Peyer's patch (tissue), 4 donors: Measurements from ENCODE around the gene FOXO1. TPM values are rescaled to one million over a fixed set of nuclear protein-coding genes. Genes with fewer than 3 reads are reported as not detected.
A peak's percentile ranks its signal among the peaks of the same experiment; 100 is the strongest.

Experiments used
- DNase-seq, 3 donors: peaks; one replicate each; pipeline ENCODE4 v3.0.0-alpha.2; 2017 to 2019
- H3K27ac ChIP-seq, 4 donors: fragments of 200-600 bp; sonication (generic); one replicate each; pipeline ENCODE4 v1.5.1; 2016 to 2019
- H3K27me3 ChIP-seq, 2 donors: fragments of 200-600 bp; sonication (generic); one replicate each; pipeline ENCODE4 v1.5.1; 2019
- H3K36me3 ChIP-seq, 3 donors: fragments of 200-600 bp; sonication (generic); one replicate each; pipeline ENCODE4 v1.5.1; 2016 to 2019
- H3K4me1 ChIP-seq, 4 donors: fragments of 200-600 bp; sonication (generic); one replicate each; pipeline ENCODE4 v1.5.1; 2016 to 2019
- H3K4me3 ChIP-seq, 4 donors: fragments of 200-600 bp; sonication (generic); 1 replicate in 3 of 4; 2 replicates in 1 of 4; pipeline ENCODE4 v1.5.1; 2016 to 2019; ENCODE audit warnings: mild to moderate bottlenecking in 1 of 4
- H3K9me3 ChIP-seq, 4 donors: fragments of 200-600 bp; sonication (generic); one replicate each; pipeline ENCODE4 v1.5.1; 2016 to 2019; ENCODE audit warnings: mild to moderate bottlenecking in 1 of 4
- CTCF ChIP-seq, 6 experiments: fragments of 450-650 bp in 4 of 6; fragments of 200-600 bp in 2 of 6; sonication (generic) in 1 of 6; IDR thresholded peaks; one replicate each; pipeline ENCODE4 v1.5.1; 2017 to 2019; ENCODE audit warnings: antibody characterized with exemption in 6 of 6, mild to moderate bottlenecking in 3 of 6, moderate library complexity in 1 of 6
- POLR2A ChIP-seq, 2 donors: fragments of 450-650 bp; IDR thresholded peaks; one replicate each; pipeline ENCODE4 v1.5.1; 2017; ENCODE audit warnings: antibody characterized with exemption in 2 of 2, mild to moderate bottlenecking in 2 of 2, moderate library complexity in 2 of 2
- total RNA-seq, 4 donors: library from RNA; depleted of rRNA; stranded (reverse); fragments of >200 nt; gene quantifications; one replicate each; pipeline ENCODE4 v1.1.0, GENCODE V29; 2016

Gene FOXO1
- total RNA-seq, 4 donors from 2014 or later = 22.2 to 32.2 (median 26.8) TPM

GRCh38 chr13:40582531-40582930, 83.9 kb downstream of the FOXO1 start:
- H3K4me1 ChIP-seq = peaks cover 0 to 34% (median 15%) of the 10 kb centered on the region in 4 donors
- no peak for TF ChIP-seq POLR2A (IDR thresholded peaks at IDR 0.05)
- no peak for TF ChIP-seq CTCF (IDR thresholded peaks at IDR 0.05)
- H3K36me3 ChIP-seq = no peaks in the 10 kb centered on the region
- no peak for DNase-seq
- no peaks in the 10 kb centered on the region for H3K27me3 ChIP-seq
- no peak overlapping the region for H3K27ac ChIP-seq
- H3K9me3 ChIP-seq = no peaks in the 10 kb centered on the region
- no peak overlapping the region for H3K4me3 ChIP-seq

GRCh38 chr13:40581277-40581579, 85.2 kb downstream of the FOXO1 start:
- Histone ChIP-seq H3K36me3 (no peaks in the 10 kb centered on the region), H3K27me3 (no peaks in the 10 kb centered on the region), H3K27ac (peak overlapping the region in 1 of 4 donors; percentile 65), H3K4me1 (peaks cover 0 to 25% (median 11%) of the 10 kb centered on the region in 4 donors), H3K9me3 (no peaks in the 10 kb centered on the region), H3K4me3 (no peak overlapping the region)
- no peak for DNase-seq
- TF ChIP-seq POLR2A (IDR thresholded peaks at IDR 0.05) (no peak), CTCF (IDR thresholded peaks at IDR 0.05) (no peak)

- TF ChIP-seq CTCF (IDR thresholded peaks at IDR 0.05) (no peak), POLR2A (IDR thresholded peaks at IDR 0.05) (no peak)
- no peaks in the 10 kb centered on the region for H3K36me3 ChIP-seq
- no peak for DNase-seq
- H3K27ac ChIP-seq = peak overlapping the region in 2 of 4 donors; percentile 5 to 65
- H3K9me3 ChIP-seq = no peaks in the 10 kb centered on the region
- H3K27me3 ChIP-seq = no peaks in the 10 kb centered on the region
- H3K4me1 ChIP-seq = peaks cover 0 to 20% (median 9%) of the 10 kb centered on the region in 4 donors
- H3K4me3 ChIP-seq = no peak overlapping the region
Observed at GRCh38 chr13:40580566-40581276, 85.7 kb downstream of the FOXO1 start.

DNA sequence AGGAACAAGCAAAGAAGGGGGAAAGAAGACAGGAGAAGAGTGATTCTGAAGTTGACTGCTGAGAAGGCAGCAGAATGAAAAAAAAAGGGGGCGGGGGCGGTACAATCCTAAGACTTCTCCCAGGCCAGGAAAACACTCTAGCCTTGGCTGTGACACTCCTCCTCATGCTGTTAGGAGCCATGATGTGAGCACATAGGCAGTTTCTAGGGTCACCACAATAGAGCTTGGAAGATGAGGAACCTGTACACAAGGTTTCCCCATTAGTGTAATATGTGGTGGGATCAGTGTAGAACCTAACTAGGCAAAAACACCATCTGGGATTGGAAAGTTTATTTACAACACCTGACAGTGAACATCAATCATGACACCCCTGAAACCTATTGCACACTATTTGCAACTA, 86.9 kb downstream of the FOXO1 start:
- no peak overlapping the region for H3K4me3 ChIP-seq
- TF ChIP-seq POLR2A (IDR thresholded peaks at IDR 0.05) (no peak), CTCF (IDR thresholded peaks at IDR 0.05) (no peak)

GRCh38 chr13:40578055-40578454, 88.4 kb downstream of the FOXO1 start:
- Histone ChIP-seq H3K36me3 (no peaks in the 10 kb centered on the region), H3K27me3 (no peaks in the 10 kb centered on the region), H3K9me3 (no peaks in the 10 kb centered on the region), H3K4me3 (no peak overlapping the region), H3K27ac (no peak overlapping the region), H3K4me1 (peaks cover 0 to 18% (median 8%) of the 10 kb centered on the region in 4 donors)
- no peak for TF ChIP-seq POLR2A (IDR thresholded peaks at IDR 0.05)
- no peak for DNase-seq

More for the DNA sequence above, 86.9 kb downstream of the FOXO1 start:
- peaks cover 0 to 18% (median 8%) of the 10 kb centered on the region in 4 donors for H3K4me1 ChIP-seq
- H3K27me3 ChIP-seq = no peaks in the 10 kb centered on the region
- DNase-seq = no peak
- peak overlapping the region in 1 of 4 donors; percentile 65 for H3K27ac ChIP-seq
- no peaks in the 10 kb centered on the region for H3K36me3 ChIP-seq
- H3K9me3 ChIP-seq = no peaks in the 10 kb centered on the region

- TF ChIP-seq CTCF (IDR thresholded peaks at IDR 0.05) (no peak), POLR2A (IDR thresholded peaks at IDR 0.05) (no peak)
- no peak for DNase-seq
- no peak overlapping the region for H3K27ac ChIP-seq
- no peaks in the 10 kb centered on the region for H3K9me3 ChIP-seq
- no peaks in the 10 kb centered on the region for H3K27me3 ChIP-seq
- peaks cover 0 to 18% (median 8%) of the 10 kb centered on the region in 4 donors for H3K4me1 ChIP-seq
- no peak overlapping the region for H3K4me3 ChIP-seq
- H3K36me3 ChIP-seq = no peaks in the 10 kb centered on the region
Observed at GRCh38 chr13:40576369-40576768, 90.1 kb downstream of the FOXO1 start.
